ENCODE measurements around the gene CLCNKA. TPM values are rescaled to one million over a fixed set of nuclear protein-coding genes. Genes with fewer than 3 reads are reported as not detected.

The CLCNKA gene
- total RNA-seq, 2 experiments from 2014 or later: not detected

- intact Hi-C loops (cut with micrococcal nuclease; ENCODE audit: unreplicated experiment): loop anchor here (5.0 kb wide), 1 partner anchor 174 kb away; no protein-coding TSS in a partner anchor
- H3K27ac ChIP-seq (ENCODE audit: low read depth, low read length, poor library complexity, severe bottlenecking): no peak overlapping the region
- no TSS peak for BruUV-seq (replicated peaks)
- no peak overlapping the region for H2AFZ ChIP-seq (ENCODE audit: low read length)
- no peaks in the 10 kb centered on the region for H3K79me2 ChIP-seq (ENCODE audit: insufficient read depth, low read depth, low read length)
- no peaks in the 10 kb centered on the region for H3K36me3 ChIP-seq (ENCODE audit: insufficient read depth, low read length)
- DNase-seq (ENCODE audit: low spot score): no peak
- no peaks in the 10 kb centered on the region for H3K9me2 ChIP-seq (ENCODE audit: insufficient read depth, low read length)
- no peaks in the 10 kb centered on the region for H3K4me1 ChIP-seq (ENCODE audit: insufficient read depth, low read length, poor library complexity, severe bottlenecking)
- ChIA-PET POLR2A (no interaction called here), CTCF (ENCODE audit: unreplicated experiment) (no interaction called here)
- no peak overlapping the region for H3K4me3 ChIP-seq (ENCODE audit: low read depth, low read length, poor library complexity, severe bottlenecking)
- TF ChIP-seq CTCF (conservative IDR thresholded peaks at IDR 0.05; ENCODE audit: low read length) (no peak), EZH2phosphoT487 (IDR thresholded peaks at IDR 0.05; ENCODE audit: borderline replicate concordance, low read depth, low read length) (no peak)
- H4K20me1 ChIP-seq (ENCODE audit: insufficient read depth, low read length): no peaks in the 10 kb centered on the region
- no peak overlapping the region for H3K4me2 ChIP-seq (ENCODE audit: low read length)
- no peaks in the 10 kb centered on the region for H3K9me3 ChIP-seq (ENCODE audit: low read length)
These were observed 30.2 kb upstream of the CLCNKA start for GRCh38 chr1:15991427-15992186.

DNA sequence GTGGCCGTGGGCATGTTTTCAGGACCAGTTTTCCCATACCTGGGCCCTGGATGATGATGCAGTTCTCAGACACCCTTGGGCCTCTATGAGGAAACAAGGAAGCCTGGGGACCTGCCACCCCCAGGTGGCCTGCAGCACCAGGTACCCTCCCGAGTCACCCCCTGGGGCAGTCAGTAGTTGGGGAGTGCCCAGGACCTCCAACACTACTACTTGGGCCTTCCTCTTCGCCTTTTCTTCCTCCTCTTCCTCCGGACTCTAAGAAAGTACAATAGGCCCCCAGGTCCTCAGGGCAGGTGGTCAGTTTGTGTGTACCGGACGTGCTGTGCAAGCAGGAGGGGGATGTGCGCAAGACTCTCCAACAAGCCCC, 29.7 kb upstream of the CLCNKA start:
- Histone ChIP-seq H3K4me1 (ENCODE audit: insufficient read depth, low read length, poor library complexity, severe bottlenecking) (no peaks in the 10 kb centered on the region), H3K9me2 (ENCODE audit: insufficient read depth, low read length) (no peaks in the 10 kb centered on the region), H2AFZ (ENCODE audit: low read length) (no peak overlapping the region), H3K36me3 (ENCODE audit: insufficient read depth, low read length) (no peaks in the 10 kb centered on the region), H4K20me1 (ENCODE audit: insufficient read depth, low read length) (no peaks in the 10 kb centered on the region), H3K4me2 (ENCODE audit: low read length) (no peak overlapping the region), H3K79me2 (ENCODE audit: insufficient read depth, low read depth, low read length) (no peaks in the 10 kb centered on the region), H3K4me3 (ENCODE audit: low read depth, low read length, poor library complexity, severe bottlenecking) (no peak overlapping the region), H3K9me3 (ENCODE audit: low read length) (no peaks in the 10 kb centered on the region), H3K27ac (ENCODE audit: low read depth, low read length, poor library complexity, severe bottlenecking) (no peak overlapping the region)
- POLR2A ChIA-PET: no interaction called here
- BruUV-seq (replicated peaks): no TSS peak
- DNase-seq (ENCODE audit: low spot score): no peak
- CTCF ChIA-PET (ENCODE audit: unreplicated experiment): no interaction called here
- TF ChIP-seq CTCF (conservative IDR thresholded peaks at IDR 0.05; ENCODE audit: low read length) (no peak), EZH2phosphoT487 (IDR thresholded peaks at IDR 0.05; ENCODE audit: borderline replicate concordance, low read depth, low read length) (no peak)
- intact Hi-C loops (cut with micrococcal nuclease; ENCODE audit: unreplicated experiment): loop anchor here (5.0 kb wide), 1 partner anchor 175 kb away; no protein-coding TSS in a partner anchor
